ENCODE data around the gene FAM25G. TPM values are rescaled to one million over a fixed set of nuclear protein-coding genes. Genes with fewer than 3 reads are reported as not detected.

Gene FAM25G
- total and polyA plus RNA-seq, 2 of the 4 experiments (the other 2 are of a cell fraction), result not detected

GRCh38 chr10:47444047-47444446, 47.5 kb downstream of the FAM25G start:
- H3K27me3 ChIP-seq (ENCODE audit: control insufficient read depth, insufficient read depth, low read length), result peaks cover 32% of the 10 kb centered on the region
- no peaks in the 10 kb centered on the region for H4K20me1 ChIP-seq (ENCODE audit: insufficient read depth, low read length)
- no peak overlapping the region for H4K8ac ChIP-seq (ENCODE audit: low read depth in 2 of 2, low read length in 2 of 2)
- no peak overlapping the region for H2BK15ac ChIP-seq (ENCODE audit: low read depth, low read length)
- no peaks in the 10 kb centered on the region for H3K36me3 ChIP-seq (ENCODE audit: control insufficient read depth, insufficient read depth, low read length)
- H3K9ac ChIP-seq (ENCODE audit: low read depth, low read length), result no peak overlapping the region
- ChIA-PET POLR2A (ENCODE audit: unreplicated experiment) (no interaction called here), CTCF (no interaction called here)
- no peak overlapping the region for H2BK120ac ChIP-seq (ENCODE audit: low read depth, low read length)
- peaks cover 9% of the 10 kb centered on the region for H3K9me1 ChIP-seq (ENCODE audit: insufficient read depth, low read length)
- H2AFZ ChIP-seq (replicated peaks; ENCODE audit: low read length, poor library complexity), result no peak overlapping the region
- dilution Hi-C loops (cut with HindIII; ENCODE audit: low sequenced_read_pairs, unreplicated experiment) (no loop called here), in situ Hi-C loops (cut with MboI; ENCODE audit: low sequenced_read_pairs) (no loop called here), intact Hi-C loops (cut with micrococcal nuclease) (no loop called here)
- no peak overlapping the region for H3K14ac ChIP-seq (replicated peaks; ENCODE audit: low read depth, low read length)
- peaks cover 15% of the 10 kb centered on the region for H3K9me3 ChIP-seq (ENCODE audit: control insufficient read depth, insufficient read depth, low read length)
- WGBS, 2 experiments (ENCODE audit: extremely low coverage in 2 of 2, insufficient read length in 1 of 2), result 38% methylated on average over 2 of the region's 2 CpGs; no CpG with 5 or more reads in 1 of the 2 experiments
- H3K56ac ChIP-seq (ENCODE audit: extremely low read depth, insufficient read depth, low read length), result no peak overlapping the region
- no peak overlapping the region for H3K4me3 ChIP-seq (ENCODE audit: insufficient read depth, low read depth, low read length)
- TF ChIP-seq RFX5 (IDR thresholded peaks at IDR 0.05; ENCODE audit: low read depth, low read length), result no peak
- no peak for TF ChIP-seq MXI1 (IDR thresholded peaks at IDR 0.05; ENCODE audit: borderline replicate concordance, low read depth, low read length)
- no peak for TF ChIP-seq CEBPB (IDR thresholded peaks at IDR 0.05; ENCODE audit: low read depth, low read length)
- TF ChIP-seq USF2 (IDR thresholded peaks at IDR 0.05; ENCODE audit: low read depth, low read length), result no peak
- no peak for TF ChIP-seq CHD1 (IDR thresholded peaks at IDR 0.05; ENCODE audit: low read depth, low read length)
- no peak for TF ChIP-seq POLR2A (IDR thresholded peaks at IDR 0.05; ENCODE audit: low read depth, low read length)
- H3K4ac ChIP-seq (ENCODE audit: low read depth, low read length), result no peak overlapping the region
- no peak overlapping the region for H3K4me2 ChIP-seq (ENCODE audit: low read depth, low read length)
- ATAC-seq (ENCODE audit: low read depth) (no peak), DNase-seq (no peak)
- H3K79me1 ChIP-seq (ENCODE audit: low read depth in 1 of 2, low read length in 2 of 2), result no peaks in the 10 kb centered on the region
- H2AK9ac ChIP-seq (replicated peaks; ENCODE audit: low read depth, low read length, poor library complexity), result no peak overlapping the region
- no peak overlapping the region for H3K18ac ChIP-seq (ENCODE audit: low read depth, low read length)
- H2BK5ac ChIP-seq (ENCODE audit: low read depth, low read length, poor library complexity, severe bottlenecking), result no peak overlapping the region
- H3K23ac ChIP-seq (ENCODE audit: low read depth, low read length), result no peak overlapping the region
- no peak overlapping the region for H2AK5ac ChIP-seq (ENCODE audit: low read depth, low read length)
- no peak overlapping the region for H3K27ac ChIP-seq (ENCODE audit: insufficient read depth, low read length)
- no TSS peak for BruUV-seq (replicated peaks)
- H3K4me1 ChIP-seq (ENCODE audit: control insufficient read depth, insufficient read depth, low read length), result no peaks in the 10 kb centered on the region
- no peak overlapping the region for H4K5ac ChIP-seq (ENCODE audit: low read depth, low read length)
- no peak overlapping the region for H4K91ac ChIP-seq (ENCODE audit: insufficient read depth, low read depth, low read length)
- no peak overlapping the region for H2BK20ac ChIP-seq (ENCODE audit: low read depth, low read length)

All from IMR-90 (cell line).